Subcutaneous abdominal adipose tissue (tissue), 5 donors: Measurements from ENCODE around the gene LRPAP1.

ENCODE experiments used
- H3K27ac ChIP-seq: one replicate; pipeline ENCODE4 v1.7.0; 2013; ENCODE audit warnings: low read depth, mild to moderate bottlenecking, inconsistent platforms, low read length, moderate library complexity
- H3K27me3 ChIP-seq, 5 donors: one replicate each; pipeline ENCODE4 v1.7.0; 2013; ENCODE audit warnings: low read length in 5 of 5, inconsistent platforms in 1 of 5; ENCODE audit not compliant: control insufficient read depth in 5 of 5, insufficient read depth in 4 of 5
- H3K36me3 ChIP-seq, 5 donors: one replicate each; pipeline ENCODE4 v1.7.0; 2013; ENCODE audit warnings: low read length in 5 of 5; ENCODE audit not compliant: control insufficient read depth in 5 of 5, insufficient read depth in 5 of 5
- H3K4me1 ChIP-seq, 5 donors: one replicate each; pipeline ENCODE4 v1.7.0; 2013; ENCODE audit warnings: low read length in 5 of 5, mild to moderate bottlenecking in 3 of 5, moderate library complexity in 1 of 5; ENCODE audit not compliant: control insufficient read depth in 5 of 5, insufficient read depth in 5 of 5
- H3K4me3 ChIP-seq, 5 donors: one replicate each; pipeline ENCODE4 v1.7.0; 2013; ENCODE audit warnings: low read length in 5 of 5, low read depth in 1 of 5
- H3K9ac ChIP-seq, 5 donors: one replicate each; pipeline ENCODE4 v1.7.0; 2013; ENCODE audit warnings: low read length in 5 of 5, mild to moderate bottlenecking in 4 of 5, moderate library complexity in 3 of 5
- H3K9me3 ChIP-seq, 5 donors: one replicate each; pipeline ENCODE4 v1.7.0; 2013; ENCODE audit warnings: low read length in 5 of 5; ENCODE audit not compliant: control insufficient read depth in 5 of 5
- donor health status: healthy.
- donor health status: healthy.
- donor health status: healthy.
- donor health status: healthy.
- donor health status: healthy.

LRPAP1 gene

GRCh38 chr4:3480528-3481112 is 51.6 kb downstream of the LRPAP1 start:
- Histone ChIP-seq H3K4me1 (peaks cover 0 to 22% (median 10%) of the 10 kb centered on the region in 5 donors), H3K36me3 (no peaks in the 10 kb centered on the region), H3K9ac (no peak overlapping the region), H3K27ac (no peak overlapping the region), H3K9me3 (no peaks in the 10 kb centered on the region), H3K27me3 (peaks cover 40 to 69% (median 50%) of the 10 kb centered on the region in 5 donors), H3K4me3 (no peak overlapping the region)

- Histone ChIP-seq H3K9me3 (no peaks in the 10 kb centered on the region), H3K9ac (no peak overlapping the region), H3K27me3 (peaks cover 35 to 67% (median 45%) of the 10 kb centered on the region in 5 donors), H3K27ac (no peak overlapping the region), H3K4me1 (peaks cover 0 to 14% (median 4%) of the 10 kb centered on the region in 5 donors), H3K36me3 (no peaks in the 10 kb centered on the region), H3K4me3 (no peak overlapping the region)
Measured at GRCh38 chr4:3479358-3480101, 52.7 kb downstream of the LRPAP1 start.

GRCh38 chr4:3478446-3479357 is 53.5 kb downstream of the LRPAP1 start:
- no peak overlapping the region for H3K9ac ChIP-seq
- no peaks in the 10 kb centered on the region for H3K9me3 ChIP-seq
- peaks cover 28 to 62% (median 38%) of the 10 kb centered on the region in 5 donors for H3K27me3 ChIP-seq
- H3K4me3 ChIP-seq = no peak overlapping the region
- peaks cover 0 to 5% (median 4%) of the 10 kb centered on the region in 5 donors for H3K4me1 ChIP-seq
- no peak overlapping the region for H3K27ac ChIP-seq
- no peaks in the 10 kb centered on the region for H3K36me3 ChIP-seq

- no peak overlapping the region for H3K9ac ChIP-seq
- peaks cover 0 to 4% (median 0%) of the 10 kb centered on the region in 5 donors for H3K4me1 ChIP-seq
- no peaks in the 10 kb centered on the region for H3K36me3 ChIP-seq
- no peak overlapping the region for H3K27ac ChIP-seq
- H3K27me3 ChIP-seq = peaks cover 30 to 57% (median 32%) of the 10 kb centered on the region in 5 donors
- no peak overlapping the region for H3K4me3 ChIP-seq
- no peaks in the 10 kb centered on the region for H3K9me3 ChIP-seq
Measured at GRCh38 chr4:3477750-3478430, 54.3 kb downstream of the LRPAP1 start.

GRCh38 chr4:3476936-3477749 is 55.1 kb downstream of the LRPAP1 start:
- Histone ChIP-seq H3K4me1 (peaks cover 0 to 4% (median 0%) of the 10 kb centered on the region in 5 donors), H3K9me3 (no peaks in the 10 kb centered on the region), H3K4me3 (no peak overlapping the region), H3K36me3 (no peaks in the 10 kb centered on the region), H3K9ac (no peak overlapping the region), H3K27me3 (peaks cover 25 to 49% (median 32%) of the 10 kb centered on the region in 5 donors), H3K27ac (no peak overlapping the region)

- Histone ChIP-seq H3K9me3 (no peaks in the 10 kb centered on the region), H3K4me1 (peaks cover 0 to 4% (median 0%) of the 10 kb centered on the region in 5 donors), H3K27ac (no peak overlapping the region), H3K27me3 (peaks cover 22 to 43% (median 31%) of the 10 kb centered on the region in 5 donors), H3K36me3 (no peaks in the 10 kb centered on the region), H3K9ac (no peak overlapping the region), H3K4me3 (no peak overlapping the region)
Measured at GRCh38 chr4:3476341-3476747, 55.9 kb downstream of the LRPAP1 start.

GRCh38 chr4:3475713-3476260 is 56.4 kb downstream of the LRPAP1 start:
- Histone ChIP-seq H3K36me3 (no peaks in the 10 kb centered on the region), H3K4me3 (no peak overlapping the region), H3K9ac (no peak overlapping the region), H3K9me3 (no peaks in the 10 kb centered on the region), H3K27me3 (peaks cover 22 to 43% (median 26%) of the 10 kb centered on the region in 5 donors), H3K27ac (no peak overlapping the region), H3K4me1 (peaks cover 0 to 4% (median 0%) of the 10 kb centered on the region in 5 donors)

- Histone ChIP-seq H3K27ac (no peak overlapping the region), H3K4me3 (no peak overlapping the region), H3K36me3 (no peaks in the 10 kb centered on the region), H3K9ac (no peak overlapping the region), H3K9me3 (no peaks in the 10 kb centered on the region), H3K4me1 (no peaks in the 10 kb centered on the region), H3K27me3 (peaks cover 21 to 42% (median 23%) of the 10 kb centered on the region in 5 donors)
Measured at GRCh38 chr4:3475041-3475712, 57.0 kb downstream of the LRPAP1 start.
